ENCODE data around the gene TENT5A. TPM values are rescaled to one million over a fixed set of nuclear protein-coding genes. Genes with fewer than 3 reads are reported as not detected.

Gene TENT5A
- total and polyA plus RNA-seq, 5 donors from 2014 or later, result 1.2 to 4.8 (median 3.2) TPM

DNA sequence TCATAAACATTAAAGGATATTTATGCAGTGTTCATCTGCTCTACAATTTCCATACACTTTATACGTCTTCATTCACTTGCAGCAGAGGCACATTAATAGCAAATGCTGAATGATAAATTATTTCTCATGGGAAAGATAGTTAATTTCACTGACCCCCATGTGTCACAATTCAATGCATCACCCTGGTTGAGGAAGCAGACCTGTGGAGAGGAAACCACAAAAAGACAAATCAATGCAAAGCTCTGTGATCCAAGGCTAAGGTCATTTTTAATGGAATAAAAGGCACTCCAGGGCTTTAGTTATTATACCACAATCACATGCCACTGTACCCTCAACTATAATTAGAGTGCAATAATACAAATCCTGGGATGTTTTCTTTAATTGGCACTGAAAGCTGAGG lies 40.3 kb upstream of the TENT5A start:
- no peaks in the 10 kb centered on the region for H3K36me3 Mint-ChIP-seq
- no peak overlapping the region for H3K4me3 Mint-ChIP-seq
- Histone ChIP-seq H3K9me3 (ENCODE audit: control insufficient read depth in 2 of 2, low read length in 2 of 2) (no peaks in the 10 kb centered on the region), H3K4me1 (ENCODE audit: control insufficient read depth, insufficient read depth, low read length, poor library complexity, severe bottlenecking) (no peaks in the 10 kb centered on the region), H3K36me3 (ENCODE audit: control insufficient read depth, insufficient read depth, low read length) (no peaks in the 10 kb centered on the region), H3K27ac (ENCODE audit: insufficient read depth, low read length, poor library complexity, severe bottlenecking) (no peak overlapping the region), H3K4me3 (ENCODE audit: low read depth, low read length) (no peak overlapping the region), H3K27me3 (ENCODE audit: control insufficient read depth, insufficient read depth, low read length) (no peaks in the 10 kb centered on the region)
- ATAC-seq (ENCODE audit: low read depth in 2 of 2) (no peak), DNase-seq (no peak)
- H3K4me1 Mint-ChIP-seq, result no peaks in the 10 kb centered on the region
- peaks cover 0 to 3% (median 0%) of the 10 kb centered on the region in 7 donors for H3K9me3 Mint-ChIP-seq
- no peak overlapping the region for H3K27ac Mint-ChIP-seq
- H3K27me3 Mint-ChIP-seq, result no peaks in the 10 kb centered on the region

DNA sequence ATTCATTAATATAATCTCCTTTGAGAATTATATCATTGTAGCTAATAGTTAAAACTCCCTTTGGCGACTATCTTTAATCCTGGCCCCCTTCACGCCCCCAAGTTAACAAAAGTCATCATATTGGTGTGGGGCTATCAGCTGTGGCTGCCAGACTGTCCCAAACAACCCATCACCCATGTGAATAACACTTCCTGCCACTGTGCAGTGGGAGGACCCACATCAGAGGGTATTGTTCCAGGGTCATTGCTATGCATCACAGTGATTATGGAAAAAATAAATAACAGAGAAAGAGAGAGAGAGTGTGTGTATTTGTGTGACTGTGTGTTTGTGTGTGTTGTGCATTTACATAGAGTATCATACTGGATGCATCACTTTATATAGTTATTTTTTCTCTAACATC lies 39.3 kb upstream of the TENT5A start:
- Mint-ChIP-seq H3K36me3 (no peaks in the 10 kb centered on the region), H3K4me3 (no peak overlapping the region), H3K4me1 (no peaks in the 10 kb centered on the region), H3K9me3 (peaks cover 0 to 3% (median 0%) of the 10 kb centered on the region in 7 donors), H3K27ac (no peak overlapping the region), H3K27me3 (no peaks in the 10 kb centered on the region)
- Histone ChIP-seq H3K27me3 (ENCODE audit: control insufficient read depth, insufficient read depth, low read length) (no peaks in the 10 kb centered on the region), H3K9me3 (ENCODE audit: control insufficient read depth in 2 of 2, low read length in 2 of 2) (no peaks in the 10 kb centered on the region), H3K4me1 (ENCODE audit: control insufficient read depth, insufficient read depth, low read length, poor library complexity, severe bottlenecking) (no peaks in the 10 kb centered on the region), H3K36me3 (ENCODE audit: control insufficient read depth, insufficient read depth, low read length) (no peaks in the 10 kb centered on the region), H3K27ac (ENCODE audit: insufficient read depth, low read length, poor library complexity, severe bottlenecking) (no peak overlapping the region), H3K4me3 (ENCODE audit: low read depth, low read length) (no peak overlapping the region)
- DNase-seq, result no peak
- ATAC-seq (ENCODE audit: low read depth in 2 of 2), result no peak

DNA sequence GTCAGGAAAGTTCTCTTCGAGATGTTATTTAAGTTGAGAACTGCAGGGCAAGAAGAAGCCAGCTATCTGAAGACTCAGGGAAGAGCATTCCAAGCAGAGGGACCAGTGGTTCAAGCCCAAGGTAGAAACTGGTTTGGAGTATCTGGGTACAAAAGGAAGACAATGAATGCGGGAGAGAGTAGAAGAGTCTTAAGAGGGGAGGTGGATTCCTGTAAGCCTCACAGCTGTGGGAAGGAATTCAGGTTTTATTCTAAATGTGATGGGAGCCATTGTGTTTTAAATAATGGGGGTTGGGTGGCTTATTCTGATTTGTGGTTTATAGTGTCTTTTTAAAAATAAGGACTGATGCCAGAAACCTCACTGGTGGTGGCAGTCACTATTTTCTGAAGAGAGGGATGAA lies 37.6 kb upstream of the TENT5A start:
- H3K36me3 Mint-ChIP-seq, result no peaks in the 10 kb centered on the region
- Histone ChIP-seq H3K36me3 (ENCODE audit: control insufficient read depth, insufficient read depth, low read length) (no peaks in the 10 kb centered on the region), H3K27me3 (ENCODE audit: control insufficient read depth, insufficient read depth, low read length) (no peaks in the 10 kb centered on the region), H3K4me1 (ENCODE audit: control insufficient read depth, insufficient read depth, low read length, poor library complexity, severe bottlenecking) (no peaks in the 10 kb centered on the region), H3K9me3 (ENCODE audit: control insufficient read depth in 2 of 2, low read length in 2 of 2) (no peaks in the 10 kb centered on the region), H3K4me3 (ENCODE audit: low read depth, low read length) (no peak overlapping the region), H3K27ac (ENCODE audit: insufficient read depth, low read length, poor library complexity, severe bottlenecking) (no peak overlapping the region)
- H3K27me3 Mint-ChIP-seq, result no peaks in the 10 kb centered on the region
- ATAC-seq (ENCODE audit: low read depth in 2 of 2) (no peak), DNase-seq (no peak)
- H3K9me3 Mint-ChIP-seq, result peaks cover 0 to 3% (median 0%) of the 10 kb centered on the region in 7 donors
- H3K4me1 Mint-ChIP-seq, result no peaks in the 10 kb centered on the region
- no peak overlapping the region for H3K4me3 Mint-ChIP-seq
- H3K27ac Mint-ChIP-seq, result no peak overlapping the region

DNA sequence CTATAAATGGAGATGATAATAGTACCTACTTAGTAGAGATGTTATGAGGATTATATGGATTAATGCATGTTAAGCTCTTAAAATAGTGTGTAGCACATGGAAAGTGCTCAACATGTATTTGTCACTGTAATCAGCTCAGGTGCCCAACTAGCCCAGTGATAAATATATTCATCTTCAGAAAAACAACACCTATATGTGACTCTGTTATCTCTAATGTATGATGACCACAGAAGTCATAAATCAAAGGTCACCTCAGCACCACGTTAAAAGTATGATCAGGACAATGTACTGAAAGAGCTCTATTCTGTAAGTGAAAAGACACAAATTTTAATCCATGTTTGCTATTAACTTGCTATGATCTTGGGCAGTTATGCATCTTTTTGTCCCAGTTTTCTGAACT lies 36.8 kb upstream of the TENT5A start:
- Histone ChIP-seq H3K27me3 (ENCODE audit: control insufficient read depth, insufficient read depth, low read length) (no peaks in the 10 kb centered on the region), H3K4me1 (ENCODE audit: control insufficient read depth, insufficient read depth, low read length, poor library complexity, severe bottlenecking) (no peaks in the 10 kb centered on the region), H3K4me3 (ENCODE audit: low read depth, low read length) (no peak overlapping the region), H3K36me3 (ENCODE audit: control insufficient read depth, insufficient read depth, low read length) (no peaks in the 10 kb centered on the region), H3K9me3 (ENCODE audit: control insufficient read depth in 2 of 2, low read length in 2 of 2) (no peaks in the 10 kb centered on the region), H3K27ac (ENCODE audit: insufficient read depth, low read length, poor library complexity, severe bottlenecking) (no peak overlapping the region)
- H3K27me3 Mint-ChIP-seq, result no peaks in the 10 kb centered on the region
- no peak overlapping the region for H3K27ac Mint-ChIP-seq
- H3K36me3 Mint-ChIP-seq, result no peaks in the 10 kb centered on the region
- H3K4me1 Mint-ChIP-seq, result no peaks in the 10 kb centered on the region
- ATAC-seq (ENCODE audit: low read depth in 2 of 2) (no peak), DNase-seq (no peak)
- peaks cover 0 to 3% (median 0%) of the 10 kb centered on the region in 7 donors for H3K9me3 Mint-ChIP-seq
- H3K4me3 Mint-ChIP-seq, result no peak overlapping the region

DNA sequence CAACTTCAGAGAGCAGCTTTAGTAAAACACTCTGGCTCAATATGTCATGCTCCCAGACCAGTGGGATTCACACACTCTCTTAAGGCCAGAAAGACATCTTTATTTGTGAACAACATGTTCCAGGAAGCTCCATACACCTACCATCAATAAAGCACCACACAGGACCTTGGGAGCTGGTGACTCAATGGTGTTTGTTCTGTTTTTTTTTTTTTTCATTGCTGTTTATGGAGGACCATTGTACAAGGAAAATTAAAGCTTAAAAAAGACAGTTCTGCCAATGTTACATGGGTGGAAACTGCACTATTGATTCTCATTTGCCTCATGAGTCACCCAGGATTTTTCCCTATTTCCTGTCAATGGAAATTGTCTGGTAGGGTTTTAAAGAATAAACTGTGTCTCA lies 36.3 kb upstream of the TENT5A start:
- no peak for ATAC-seq (ENCODE audit: low read depth in 2 of 2)
- Histone ChIP-seq H3K4me1 (ENCODE audit: control insufficient read depth, insufficient read depth, low read length, poor library complexity, severe bottlenecking) (no peaks in the 10 kb centered on the region), H3K27me3 (ENCODE audit: control insufficient read depth, insufficient read depth, low read length) (no peaks in the 10 kb centered on the region), H3K4me3 (ENCODE audit: low read depth, low read length) (no peak overlapping the region), H3K36me3 (ENCODE audit: control insufficient read depth, insufficient read depth, low read length) (no peaks in the 10 kb centered on the region), H3K27ac (ENCODE audit: insufficient read depth, low read length, poor library complexity, severe bottlenecking) (no peak overlapping the region), H3K9me3 (ENCODE audit: control insufficient read depth in 2 of 2, low read length in 2 of 2) (no peaks in the 10 kb centered on the region)
- Mint-ChIP-seq H3K36me3 (no peaks in the 10 kb centered on the region), H3K4me3 (no peak overlapping the region), H3K27me3 (no peaks in the 10 kb centered on the region), H3K9me3 (peaks cover 0 to 3% (median 0%) of the 10 kb centered on the region in 7 donors), H3K27ac (no peak overlapping the region), H3K4me1 (no peaks in the 10 kb centered on the region)
- DNase-seq, result no peak

DNA sequence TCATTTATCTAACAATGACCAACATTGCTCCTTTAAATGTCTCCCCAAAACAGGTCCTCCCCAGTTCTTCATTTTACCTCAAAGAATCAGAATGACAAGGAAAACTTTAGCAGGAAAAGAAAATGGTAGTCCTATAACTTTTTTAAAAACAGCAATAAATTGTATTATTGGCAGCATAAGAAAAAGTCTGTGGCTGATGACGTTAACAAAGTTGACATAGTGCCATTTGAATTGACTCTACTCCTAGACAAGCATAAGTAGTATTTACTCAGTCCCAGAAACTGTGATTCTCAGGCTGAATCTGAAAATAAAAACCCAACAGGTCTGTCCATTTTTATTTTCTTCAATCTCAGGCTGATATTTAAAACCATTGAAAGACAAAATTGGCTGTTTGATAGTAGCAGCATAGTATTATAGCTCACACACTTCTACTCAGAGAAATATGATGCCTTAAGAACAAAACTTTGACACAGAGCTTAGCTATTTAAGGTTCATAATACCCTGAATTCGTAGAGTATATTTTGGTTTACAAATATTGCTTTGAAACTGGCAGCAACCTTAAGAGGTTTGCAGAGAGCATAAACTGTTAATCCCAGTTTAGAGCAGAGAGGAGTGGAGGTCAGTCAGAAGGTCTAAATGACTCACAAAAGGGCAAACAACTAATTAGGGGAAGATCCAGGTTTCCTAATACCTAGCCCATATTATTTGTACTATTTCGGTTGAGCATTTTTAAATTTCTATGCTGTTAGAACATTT lies 35.0 kb upstream of the TENT5A start:
- H3K9me3 ChIP-seq (ENCODE audit: control insufficient read depth in 2 of 2, low read length in 2 of 2), result no peaks in the 10 kb centered on the region
- H3K4me1 Mint-ChIP-seq, result no peaks in the 10 kb centered on the region
- H3K27ac Mint-ChIP-seq, result no peak overlapping the region
- H3K27me3 ChIP-seq (ENCODE audit: control insufficient read depth, insufficient read depth, low read length), result no peaks in the 10 kb centered on the region
- ATAC-seq (ENCODE audit: low read depth in 2 of 2) (no peak), DNase-seq (no peak)
- H3K4me3 ChIP-seq (ENCODE audit: low read depth, low read length), result no peak overlapping the region
- no peaks in the 10 kb centered on the region for H3K36me3 Mint-ChIP-seq
- no peaks in the 10 kb centered on the region for H3K4me1 ChIP-seq (ENCODE audit: control insufficient read depth, insufficient read depth, low read length, poor library complexity, severe bottlenecking)
- H3K27ac ChIP-seq (ENCODE audit: insufficient read depth, low read length, poor library complexity, severe bottlenecking), result no peak overlapping the region
- H3K4me3 Mint-ChIP-seq, result no peak overlapping the region
- H3K27me3 Mint-ChIP-seq, result no peaks in the 10 kb centered on the region
- no peaks in the 10 kb centered on the region for H3K36me3 ChIP-seq (ENCODE audit: control insufficient read depth, insufficient read depth, low read length)
- peaks cover 0 to 2% (median 0%) of the 10 kb centered on the region in 7 donors for H3K9me3 Mint-ChIP-seq

DNA sequence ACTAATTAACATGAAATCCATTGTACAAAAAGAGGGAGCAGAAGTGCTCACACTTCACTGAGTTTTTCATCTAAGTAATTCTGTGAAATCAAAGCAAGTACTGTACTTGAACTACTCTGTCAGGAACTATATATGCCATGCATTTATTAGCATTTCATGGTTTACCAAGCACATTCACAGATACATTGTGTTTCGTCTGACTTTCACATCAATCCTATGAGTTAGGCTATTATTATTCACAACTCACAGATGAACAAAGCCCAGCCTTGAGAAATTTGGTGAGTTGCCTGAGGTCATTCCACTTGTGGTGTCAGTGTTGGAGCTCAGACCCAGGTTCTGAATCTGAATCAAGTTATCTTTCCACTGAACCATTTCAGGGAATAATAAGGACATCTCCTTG lies 33.7 kb upstream of the TENT5A start:
- no peak for ATAC-seq (ENCODE audit: low read depth in 2 of 2)

DNA sequence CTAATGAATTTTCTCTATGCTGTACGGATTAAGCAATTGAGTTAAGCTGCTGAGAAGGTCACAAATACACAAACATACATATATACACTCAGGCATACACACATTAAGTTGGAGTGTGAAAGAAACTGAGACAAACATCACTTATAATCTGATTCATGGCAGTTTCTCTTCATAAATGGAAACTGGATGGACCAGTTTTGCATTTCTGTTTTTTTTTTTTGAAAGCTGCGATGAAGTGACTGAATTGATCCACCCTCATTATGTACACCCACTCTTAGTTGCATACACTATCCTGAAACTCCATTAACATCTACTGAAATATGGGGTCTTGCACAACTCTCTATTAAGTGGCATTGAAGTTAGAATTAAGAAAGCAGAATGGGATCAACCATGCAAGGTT lies 32.9 kb upstream of the TENT5A start:
- H3K27ac ChIP-seq (ENCODE audit: insufficient read depth, low read length, poor library complexity, severe bottlenecking), result no peak overlapping the region
- no peak overlapping the region for H3K4me3 Mint-ChIP-seq
- H3K4me3 ChIP-seq (ENCODE audit: low read depth, low read length), result no peak overlapping the region
- no peaks in the 10 kb centered on the region for H3K27me3 Mint-ChIP-seq
- H3K36me3 ChIP-seq (ENCODE audit: control insufficient read depth, insufficient read depth, low read length), result no peaks in the 10 kb centered on the region
- H3K27me3 ChIP-seq (ENCODE audit: control insufficient read depth, insufficient read depth, low read length), result no peaks in the 10 kb centered on the region
- DNase-seq (no peak), ATAC-seq (ENCODE audit: low read depth in 2 of 2) (no peak)
- no peaks in the 10 kb centered on the region for H3K9me3 ChIP-seq (ENCODE audit: control insufficient read depth in 2 of 2, low read length in 2 of 2)
- H3K9me3 Mint-ChIP-seq, result peaks cover 0 to 5% (median 0%) of the 10 kb centered on the region in 7 donors
- no peaks in the 10 kb centered on the region for H3K4me1 Mint-ChIP-seq
- H3K36me3 Mint-ChIP-seq, result no peaks in the 10 kb centered on the region
- no peak overlapping the region for H3K27ac Mint-ChIP-seq
- no peaks in the 10 kb centered on the region for H3K4me1 ChIP-seq (ENCODE audit: control insufficient read depth, insufficient read depth, low read length, poor library complexity, severe bottlenecking)

More for the DNA sequence above, 33.7 kb upstream of the TENT5A start:
- Mint-ChIP-seq H3K27ac (no peak overlapping the region), H3K4me1 (no peaks in the 10 kb centered on the region), H3K9me3 (peaks cover 0 to 5% (median 0%) of the 10 kb centered on the region in 7 donors), H3K4me3 (no peak overlapping the region), H3K27me3 (no peaks in the 10 kb centered on the region), H3K36me3 (no peaks in the 10 kb centered on the region)
- H3K27me3 ChIP-seq (ENCODE audit: control insufficient read depth, insufficient read depth, low read length), result no peaks in the 10 kb centered on the region
- H3K4me1 ChIP-seq (ENCODE audit: control insufficient read depth, insufficient read depth, low read length, poor library complexity, severe bottlenecking), result no peaks in the 10 kb centered on the region
- H3K27ac ChIP-seq (ENCODE audit: insufficient read depth, low read length, poor library complexity, severe bottlenecking), result no peak overlapping the region
- no peaks in the 10 kb centered on the region for H3K36me3 ChIP-seq (ENCODE audit: control insufficient read depth, insufficient read depth, low read length)
- no peak for DNase-seq
- no peak overlapping the region for H3K4me3 ChIP-seq (ENCODE audit: low read depth, low read length)
- H3K9me3 ChIP-seq (ENCODE audit: control insufficient read depth in 2 of 2, low read length in 2 of 2), result no peaks in the 10 kb centered on the region

All from CD4-positive, CD25-positive, alpha-beta regulatory T cell (primary cell).